ENCODE measurements around the gene FPR1.

Gene FPR1

GRCh38 chr19:51703575-51704515 lies 47.8 kb downstream of the FPR1 start:
- peak; percentile 84 for DNase-seq

GRCh38 chr19:51702825-51703574 lies 48.7 kb downstream of the FPR1 start:
- no peak for DNase-seq

DNA sequence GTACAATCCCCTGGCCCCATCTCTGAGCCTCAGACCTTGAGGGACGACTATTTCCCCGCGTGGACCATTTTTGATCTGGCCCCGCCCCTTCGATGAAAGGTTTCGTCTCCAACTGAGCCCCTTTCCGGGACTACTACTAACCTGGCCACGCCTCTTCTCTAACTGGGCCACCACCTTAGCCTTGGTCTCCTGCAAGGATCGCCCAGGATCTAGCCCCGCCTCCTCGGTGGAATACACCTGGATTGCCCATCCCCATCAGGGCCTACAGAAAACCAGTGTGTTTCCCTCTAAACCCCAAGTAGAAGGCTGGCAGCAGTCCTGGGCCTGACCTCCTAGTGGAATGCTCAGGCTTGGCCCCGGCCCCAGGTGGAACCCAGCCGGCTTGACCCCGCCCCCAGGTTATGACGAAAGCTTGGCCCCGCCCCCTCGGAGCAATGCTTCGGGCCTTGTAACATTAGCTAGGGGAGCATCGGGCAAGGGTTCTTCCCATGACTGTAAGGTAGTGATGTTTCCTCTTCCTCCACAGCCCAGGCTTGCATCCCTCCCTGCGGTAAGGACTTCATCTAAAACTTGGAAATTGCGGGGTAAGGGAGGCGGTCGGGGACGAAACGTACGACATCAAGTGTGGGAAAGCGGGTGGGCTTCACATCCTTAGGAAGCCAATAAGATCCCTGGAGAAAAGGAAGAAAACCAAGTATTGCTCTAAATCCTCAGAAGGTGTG lies 49.4 kb downstream of the FPR1 start:
- no peak for DNase-seq

DNA sequence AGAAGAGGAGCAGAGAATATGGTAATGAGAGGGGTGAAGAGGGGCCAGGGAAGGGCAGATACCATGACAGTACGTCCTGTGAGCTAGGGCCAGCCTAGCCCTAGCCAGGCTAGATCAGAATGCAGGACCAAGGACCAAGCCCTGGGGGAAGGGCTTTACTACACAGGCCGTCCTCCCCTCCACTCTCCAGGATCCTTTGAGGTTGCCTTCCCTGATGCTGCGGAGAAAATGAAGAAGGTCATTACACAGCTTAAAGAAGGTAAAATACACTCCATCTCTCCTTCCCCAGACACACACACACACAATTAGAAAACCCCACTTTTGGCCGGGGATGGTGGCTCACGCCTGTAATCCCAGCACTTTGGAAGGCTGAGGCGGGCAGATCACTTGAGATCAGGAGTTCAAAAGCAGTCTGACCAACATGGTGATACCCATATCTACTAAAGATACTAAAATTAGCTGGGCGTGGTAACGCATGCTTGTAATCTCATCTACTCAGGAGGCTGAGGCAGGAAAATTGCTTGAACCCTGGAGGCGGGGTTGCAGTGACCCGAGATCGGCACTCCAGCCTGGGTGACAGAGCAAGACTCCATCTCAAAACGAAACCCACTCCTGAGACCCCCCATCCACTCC lies 50.1 kb downstream of the FPR1 start:
- no peak for DNase-seq

DNA sequence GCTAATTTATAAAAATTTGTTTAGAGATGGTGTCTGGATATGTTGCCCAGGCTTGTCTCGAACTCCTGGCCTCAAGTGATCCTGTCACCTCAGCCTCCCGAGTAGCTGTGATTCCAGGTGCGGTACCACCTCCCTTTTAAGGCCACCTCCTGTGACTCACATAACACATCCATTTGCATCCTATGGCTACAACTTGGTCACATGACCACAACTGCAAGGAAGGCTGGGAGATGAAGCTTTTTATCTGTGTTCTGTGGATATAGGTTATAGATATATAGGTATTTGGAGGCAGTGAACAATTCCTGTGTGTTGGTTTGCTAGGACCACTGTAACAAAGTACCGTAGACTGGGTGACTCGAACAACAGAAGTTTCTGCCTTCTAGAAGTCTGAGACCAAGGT lies 52.5 kb downstream of the FPR1 start:
- no peak for DNase-seq

GRCh38 chr19:51698296-51698695 lies 53.4 kb downstream of the FPR1 start:
- no peak for DNase-seq

DNA sequence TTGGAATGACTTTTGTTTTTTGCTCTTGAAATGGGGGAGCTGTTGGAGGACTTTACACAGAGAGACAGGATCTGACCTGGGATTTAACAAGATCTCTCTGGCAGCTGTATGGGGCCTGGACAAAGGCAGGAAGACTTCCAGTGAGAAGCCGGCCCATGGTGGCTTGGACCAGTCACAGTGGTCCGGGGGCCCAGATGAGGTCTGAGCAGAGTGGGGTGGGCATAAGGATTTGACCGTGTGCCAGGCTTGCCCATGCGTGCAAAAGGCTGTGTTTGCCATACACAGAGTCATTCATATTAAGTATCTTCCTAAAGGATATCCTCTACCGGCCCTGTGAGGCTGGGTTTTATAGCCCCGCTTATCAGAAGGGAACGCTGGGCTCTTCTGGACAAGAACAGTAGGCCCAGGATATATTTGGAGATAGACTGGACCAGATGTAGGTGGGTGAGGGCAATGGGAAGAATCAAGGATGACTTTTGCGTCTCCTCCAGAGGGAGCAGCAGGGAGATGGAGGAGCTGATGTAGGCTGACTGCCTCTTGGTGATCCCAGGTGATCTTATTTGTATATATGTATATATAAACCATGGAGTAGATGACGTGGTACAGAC lies 54.4 kb downstream of the FPR1 start:
- no peak for DNase-seq

- no peak for DNase-seq
Measured at GRCh38 chr19:51696606-51697005, 55.1 kb downstream of the FPR1 start.

Measured in T1000 (cell line).